GM12878 (cell line): Measurements from ENCODE around the gene ZBTB37. TPM values are rescaled to one million over a fixed set of nuclear protein-coding genes. Genes with fewer than 3 reads are reported as not detected.
A peak's percentile ranks its signal among the peaks of the same experiment; 100 is the strongest.

Experiments used
- CBX3 ChIP-seq: fragments of 200-600 bp; sonication (generic); IDR thresholded peaks from 2 replicates; pipeline ENCODE4 v1.6.1; 2016; ENCODE audit warnings: low read depth, borderline replicate concordance
- CEBPB ChIP-seq, 2 experiments: fragments of 150-350 bp in 1 of 2; IDR thresholded peaks; 2 replicates each; pipeline ENCODE4 v1.6.1; 2012 to 2014; ENCODE audit warnings: low read depth in 2 of 2, low read length in 2 of 2, borderline replicate concordance in 1 of 2, inconsistent platforms in 1 of 2
- CUX1 ChIP-seq: IDR thresholded peaks from 2 replicates; pipeline ENCODE4 v1.6.1; 2012; ENCODE audit warnings: improper control_type of control experiment, low read depth, low read length; ENCODE audit not compliant: insufficient replicate concordance
- EED ChIP-seq: sonication (generic); IDR thresholded peaks from 2 replicates; pipeline ENCODE4 v1.6.1; 2016; ENCODE audit warnings: antibody characterized with exemption, low read depth
- GATAD2B ChIP-seq: fragments of 450-650 bp; conservative IDR thresholded peaks from 2 replicates; pipeline ENCODE4 v1.6.1; 2017; ENCODE audit warnings: low read depth, mild to moderate bottlenecking, moderate library complexity
- IRF4 ChIP-seq: IDR thresholded peaks from 2 replicates; pipeline ENCODE4 v1.6.1; 2011; ENCODE audit warnings: low read depth, low read length
- JUND ChIP-seq: IDR thresholded peaks from 2 replicates; pipeline ENCODE4 v1.6.1; 2012; ENCODE audit warnings: low read depth, mild to moderate bottlenecking, low read length, improper control_type of control experiment, moderate library complexity
- KLF5 ChIP-seq: fragments of 450-650 bp; IDR thresholded peaks from 2 replicates; pipeline ENCODE4 v1.6.1; 2014; ENCODE audit warnings: mild to moderate bottlenecking; ENCODE audit not compliant: partially characterized antibody
- NBN ChIP-seq: fragments of 450-650 bp; IDR thresholded peaks from 2 replicates; pipeline ENCODE4 v1.6.1; 2016
- NR2C2 ChIP-seq: IDR thresholded peaks from 2 replicates; pipeline ENCODE4 v1.6.1; 2011; ENCODE audit warnings: borderline replicate concordance, low read depth; ENCODE audit not compliant: control insufficient read depth, insufficient read length
- POLR2A ChIP-seq: IDR thresholded peaks from 2 replicates; pipeline ENCODE4 v1.6.1; 2011; ENCODE audit warnings: low read depth, mild to moderate bottlenecking, low read length
- POLR2AphosphoS5 ChIP-seq: IDR thresholded peaks from 2 replicates; pipeline ENCODE4 v1.6.1; 2011; ENCODE audit warnings: mild to moderate bottlenecking, low read length, inconsistent platforms
- RAD51 ChIP-seq: fragments of 450-650 bp; IDR thresholded peaks from 2 replicates; pipeline ENCODE4 v1.6.1; 2016; ENCODE audit warnings: moderate library complexity, mild to moderate bottlenecking, inconsistent platforms
- RB1 ChIP-seq: fragments of 450-650 bp; formaldehyde crosslinking; IDR thresholded peaks from 2 replicates; pipeline ENCODE4 v1.6.1; 2017; ENCODE audit warnings: mild to moderate bottlenecking, borderline replicate concordance
- RBBP5 ChIP-seq: fragments of 200-600 bp; sonication (generic); conservative IDR thresholded peaks from 2 replicates; pipeline ENCODE4 v1.6.1; 2016
- SIN3A ChIP-seq: IDR thresholded peaks from 2 replicates; pipeline ENCODE4 v1.6.1; 2012; ENCODE audit warnings: low read depth, low read length, improper control_type of control experiment
- SIX5 ChIP-seq: IDR thresholded peaks from 2 replicates; pipeline ENCODE4 v1.6.1; 2011; ENCODE audit warnings: mild to moderate bottlenecking, low read depth, low read length, moderate library complexity; ENCODE audit not compliant: severe bottlenecking
- STAT3 ChIP-seq: IDR thresholded peaks from 2 replicates; pipeline ENCODE4 v1.6.1; 2011; ENCODE audit warnings: low read depth, low read length, improper control_type of control experiment
- TCF12 ChIP-seq: IDR thresholded peaks from 2 replicates; pipeline ENCODE4 v1.6.1; 2011; ENCODE audit warnings: low read depth, mild to moderate bottlenecking, low read length
- WRNIP1 ChIP-seq: IDR thresholded peaks from 2 replicates; pipeline ENCODE4 v1.6.1; 2011; ENCODE audit warnings: low read depth, low read length, improper control_type of control experiment, borderline replicate concordance
- ZNF217 ChIP-seq: fragments of 450-650 bp; IDR thresholded peaks from 2 replicates; pipeline ENCODE4 v1.6.1; 2017; ENCODE audit warnings: antibody characterized with exemption, mild to moderate bottlenecking
- polyA plus RNA-seq, 11 experiments: library from polyadenylated mRNA; depleted of rRNA in 4 of 11; unstranded in 6 of 11; stranded (reverse) in 5 of 11; fragments of >200 nt; fragmentation: Nextera tagmentation in 4 of 11; fragmentation: Illumina TruSeq in 1 of 11; extraction: Ambion mirVana in 4 of 11; extraction: Trizol in 1 of 11; gene quantifications; 1 replicate in 1 of 11; 2 replicates in 10 of 11; pipeline versions ENCODE4 v1.2.1 to v1.2.3, GENCODE V29; 2011 to 2016; ENCODE audit warnings: inconsistent platforms in 2 of 11, missing spikeins in 2 of 11, low read depth in 1 of 11
- total RNA-seq, 4 experiments: library from RNA; depleted of rRNA in 3 of 4; stranded (reverse); fragments of >200 nt in 3 of 4; fragmentation: Illumina TruSeq in 1 of 4; extraction: Trizol in 1 of 4; gene quantifications; 2 replicates each; pipeline versions ENCODE4 v1.2.1 to v1.2.3, GENCODE V29; 2013 to 2021
- TF ChIP-seq, protein P1 (sequence below): fragments of 450-650 bp; IDR thresholded peaks from 2 replicates; pipeline ENCODE4 v1.6.1; 2017; ENCODE audit warnings: mild to moderate bottlenecking, moderate library complexity

Gene ZBTB37
- total and polyA plus RNA-seq, 10 of the 15 experiments (the other 5 are each of a cell fraction or from before 2014, with no cell fraction given): 0.16 to 5.7 (median 1.9) TPM

GRCh38 chr1:173870252-173871075 lies 2.3 kb downstream of the ZBTB37 start (continued):
- TF ChIP-seq CUX1 (no peak), POLR2A (peak; percentile 61; the same call in 1 of the 2 replicates), RBBP5 (no peak), ZNF217 (no peak), GATAD2B (no peak; the same call in 1 of the 2 replicates), EED (peak; percentile 49), CEBPB (IDR thresholded peaks at IDR 0.05; ENCODE audit: borderline replicate concordance in 1 of 2, low read depth in 2 of 2, low read length in 2 of 2) (no peak), NR2C2 (no peak), RAD51 (peak; percentile 71; the same call in 1 of the 2 replicates), IRF4 (peak; percentile 65; the same call in 1 of the 2 replicates), STAT3 (no peak), CBX3 (no peak), TCF12 (no peak), WRNIP1 (no peak), SIX5 (no peak), RB1 (no peak), POLR2AphosphoS5 (peak; percentile 49; the same call in 1 of the 2 replicates), KLF5 (no peak), JUND (0 out of 2 replicates have a peak, but pooled peaks have one; percentile 13), NBN (no peak), SIN3A (no peak; the same call in 1 of the 2 replicates)
- TF ChIP-seq, protein P1, sequence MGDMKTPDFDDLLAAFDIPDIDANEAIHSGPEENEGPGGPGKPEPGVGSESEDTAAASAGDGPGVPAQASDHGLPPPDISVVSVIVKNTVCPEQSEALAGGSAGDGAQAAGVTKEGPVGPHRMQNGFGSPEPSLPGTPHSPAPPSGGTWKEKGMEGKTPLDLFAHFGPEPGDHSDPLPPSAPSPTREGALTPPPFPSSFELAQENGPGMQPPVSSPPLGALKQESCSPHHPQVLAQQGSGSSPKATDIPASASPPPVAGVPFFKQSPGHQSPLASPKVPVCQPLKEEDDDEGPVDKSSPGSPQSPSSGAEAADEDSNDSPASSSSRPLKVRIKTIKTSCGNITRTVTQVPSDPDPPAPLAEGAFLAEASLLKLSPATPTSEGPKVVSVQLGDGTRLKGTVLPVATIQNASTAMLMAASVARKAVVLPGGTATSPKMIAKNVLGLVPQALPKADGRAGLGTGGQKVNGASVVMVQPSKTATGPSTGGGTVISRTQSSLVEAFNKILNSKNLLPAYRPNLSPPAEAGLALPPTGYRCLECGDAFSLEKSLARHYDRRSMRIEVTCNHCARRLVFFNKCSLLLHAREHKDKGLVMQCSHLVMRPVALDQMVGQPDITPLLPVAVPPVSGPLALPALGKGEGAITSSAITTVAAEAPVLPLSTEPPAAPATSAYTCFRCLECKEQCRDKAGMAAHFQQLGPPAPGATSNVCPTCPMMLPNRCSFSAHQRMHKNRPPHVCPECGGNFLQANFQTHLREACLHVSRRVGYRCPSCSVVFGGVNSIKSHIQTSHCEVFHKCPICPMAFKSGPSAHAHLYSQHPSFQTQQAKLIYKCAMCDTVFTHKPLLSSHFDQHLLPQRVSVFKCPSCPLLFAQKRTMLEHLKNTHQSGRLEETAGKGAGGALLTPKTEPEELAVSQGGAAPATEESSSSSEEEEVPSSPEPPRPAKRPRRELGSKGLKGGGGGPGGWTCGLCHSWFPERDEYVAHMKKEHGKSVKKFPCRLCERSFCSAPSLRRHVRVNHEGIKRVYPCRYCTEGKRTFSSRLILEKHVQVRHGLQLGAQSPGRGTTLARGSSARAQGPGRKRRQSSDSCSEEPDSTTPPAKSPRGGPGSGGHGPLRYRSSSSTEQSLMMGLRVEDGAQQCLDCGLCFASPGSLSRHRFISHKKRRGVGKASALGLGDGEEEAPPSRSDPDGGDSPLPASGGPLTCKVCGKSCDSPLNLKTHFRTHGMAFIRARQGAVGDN: no peak; the same call in 1 of the 2 replicates
